ENCODE measurements around the gene AQP1. TPM values are rescaled to one million over a fixed set of nuclear protein-coding genes. Genes with fewer than 3 reads are reported as not detected.

Gene AQP1
- total and polyA plus RNA-seq, 2 of the 8 experiments (the other 6 are each of a cell fraction or from before 2014, with no cell fraction given) = 0.18 to 0.19 TPM

GRCh38 chr7:30874656-30875302 is 36.9 kb upstream of the AQP1 start:
- H3K27ac ChIP-seq (ENCODE audit: low read depth, low read length) = no peak overlapping the region
- H3K23ac ChIP-seq (ENCODE audit: insufficient read length) = no peak overlapping the region
- H3K23me2 ChIP-seq (ENCODE audit: low read depth, low read length) = no peaks in the 10 kb centered on the region
- FAIRE-seq (no peak), DNase-seq (ENCODE audit: low read depth in 1 of 2, low spot score in 2 of 2) (no peak)
- CTCF ChIA-PET (ENCODE audit: partially characterized antibody) = interaction anchor here (0.9 to 1.7 kb wide), 6 partner anchors 11 to 248 kb away, joined by 3 to 5 read pairs (median 4); no protein-coding TSS in a partner anchor
- H3K4me1 ChIP-seq (replicated peaks in 1 of 4; ENCODE audit: control insufficient read depth in 3 of 4, insufficient read depth in 4 of 4, low read length in 3 of 4) = peaks cover 0 to 11% (median 4%) of the 10 kb centered on the region in 4 experiments; a peak in 6 of 7 replicates
- no peak overlapping the region for H3K4me2 ChIP-seq (ENCODE audit: insufficient read depth in 1 of 2, low read depth in 2 of 2, low read length in 2 of 2)
- H4K5ac ChIP-seq (ENCODE audit: insufficient read length, low read depth, low read length) = no peak overlapping the region
- no peak overlapping the region for H3K18ac ChIP-seq (ENCODE audit: extremely low read depth, low read length)
- no peak overlapping the region for H2BK15ac ChIP-seq (ENCODE audit: low read length)
- no peak overlapping the region for H2BK5ac ChIP-seq (ENCODE audit: low read depth, low read length)
- POLR2A ChIA-PET (ENCODE audit: partially characterized antibody) = no interaction called here
- H3K79me1 ChIP-seq (ENCODE audit: low read depth, low read length) = no peaks in the 10 kb centered on the region
- 86% methylated on average over 5 of the region's 5 CpGs; no CpG with 5 or more reads in 1 of the 2 experiments for WGBS, 2 experiments (ENCODE audit: extremely low coverage in 1 of 2, insufficient coverage in 1 of 2, insufficient read length in 1 of 2, insufficient replicate concordance in 2 of 2, low coverage in 1 of 2, low lambda C conversion rate in 2 of 2, missing lambda C conversion rate in 1 of 2)
- no peak overlapping the region for H3K56ac ChIP-seq (replicated peaks; ENCODE audit: insufficient read length, low read depth, low read length)
- no peak overlapping the region for H3K4me3 ChIP-seq (ENCODE audit: extremely low read depth in 1 of 4, insufficient read depth in 2 of 4, low read depth in 3 of 4, low read length in 4 of 4)
- H2BK12ac ChIP-seq (ENCODE audit: low read depth, low read length) = no peak overlapping the region
- no peaks in the 10 kb centered on the region for H3K79me2 ChIP-seq (ENCODE audit: control insufficient read depth in 1 of 2, insufficient read depth in 2 of 2, low read length in 2 of 2)
- H3K14ac ChIP-seq (ENCODE audit: insufficient read length) = no peak overlapping the region
- no peaks in the 10 kb centered on the region for H4K20me1 ChIP-seq (replicated peaks in 1 of 2; ENCODE audit: control insufficient read depth in 1 of 2, insufficient read depth in 2 of 2, low read length in 2 of 2)
- no peaks in the 10 kb centered on the region for H3K27me3 ChIP-seq (replicated peaks in 1 of 4; ENCODE audit: control insufficient read depth in 3 of 4, extremely low read depth in 1 of 4, insufficient read depth in 3 of 4, low read length in 3 of 4)
- H2BK120ac ChIP-seq (replicated peaks; ENCODE audit: low read depth, low read length) = no peak overlapping the region
- no peak overlapping the region for H2AFZ ChIP-seq (ENCODE audit: low read length)
- H3K9ac ChIP-seq (replicated peaks in 1 of 4; ENCODE audit: extremely low read depth in 1 of 4, low read depth in 3 of 4, low read length in 3 of 4) = no peak overlapping the region
- H4K91ac ChIP-seq (replicated peaks; ENCODE audit: insufficient read length, low read length) = no peak overlapping the region
- no peaks in the 10 kb centered on the region for H3K9me3 ChIP-seq (ENCODE audit: insufficient read depth in 2 of 2, low read depth in 1 of 2, low read length in 1 of 2)
- H2BK20ac ChIP-seq (ENCODE audit: low read length) = no peak overlapping the region
- TF ChIP-seq RBBP5 (IDR thresholded peaks at IDR 0.05; ENCODE audit: borderline replicate concordance, low read depth, low read length) (no peak), GTF2F1 (IDR thresholded peaks at IDR 0.05; ENCODE audit: borderline replicate concordance, low read depth, low read length) (no peak), GABPA (IDR thresholded peaks at IDR 0.05; ENCODE audit: borderline replicate concordance, insufficient read depth, low read length) (no peak), KDM4A (IDR thresholded peaks at IDR 0.05; ENCODE audit: low read depth, low read length, severe bottlenecking) (no peak)
- H3K36me3 ChIP-seq (ENCODE audit: control insufficient read depth in 2 of 4, insufficient read depth in 4 of 4, low read length in 3 of 4) = no peaks in the 10 kb centered on the region
- H2AK5ac ChIP-seq (ENCODE audit: low read depth, low read length) = no peak overlapping the region
- no peak overlapping the region for H3K4ac ChIP-seq (replicated peaks; ENCODE audit: insufficient read length, low read depth, low read length)
- H4K8ac ChIP-seq (ENCODE audit: extremely low read depth, insufficient read depth, low read length) = no peak overlapping the region; the same call in 1 of the 2 replicates
